Activated gamma-delta T cell treated with Interleukin-2 at 50 U/mL for 16 hours (primary cell): ENCODE results near the gene CD163L1.

ENCODE experiments used
- DNase-seq: peaks from one replicate; pipeline ENCODE4 v3.0.0-alpha.2; 2020

Gene CD163L1

DNA sequence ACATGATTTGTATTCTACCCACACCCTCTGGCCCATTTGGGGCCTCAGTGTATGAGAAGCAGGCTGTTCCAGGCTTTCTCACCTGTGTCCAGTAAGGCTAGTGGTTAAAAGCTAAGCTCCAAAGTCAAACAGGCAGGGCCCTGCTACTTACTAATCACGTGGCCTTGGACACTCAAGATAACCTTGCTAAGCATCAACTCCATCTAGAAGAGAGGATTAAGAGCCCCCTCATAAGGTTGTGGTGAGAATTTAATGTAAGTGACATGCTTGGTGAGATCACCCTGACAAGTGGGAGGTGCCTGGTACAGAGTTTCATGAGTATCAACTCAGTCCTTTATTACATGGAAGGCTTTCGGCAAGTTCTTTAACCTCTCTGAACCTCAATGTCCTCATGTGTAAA is 122.3 kb downstream of the CD163L1 start:
- no peak for DNase-seq

DNA sequence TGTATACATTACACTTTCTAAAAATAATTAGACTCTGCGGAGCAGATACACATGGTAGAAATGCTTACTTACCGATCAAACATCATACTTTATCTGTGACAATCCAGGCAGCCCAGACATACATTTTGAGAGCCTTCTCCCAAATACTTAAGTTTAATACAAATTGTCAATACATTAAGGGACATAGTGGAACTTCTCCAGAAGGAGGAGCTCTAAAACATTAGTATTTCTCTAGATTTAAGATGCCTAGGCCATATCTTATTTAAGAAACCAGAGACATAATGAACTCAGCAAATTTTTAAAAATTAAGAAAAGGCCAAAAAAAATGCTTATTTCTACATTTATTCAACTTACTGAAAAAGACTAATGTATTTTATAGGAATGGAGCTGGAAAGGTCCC is 124.0 kb downstream of the CD163L1 start:
- no peak for DNase-seq

DNA sequence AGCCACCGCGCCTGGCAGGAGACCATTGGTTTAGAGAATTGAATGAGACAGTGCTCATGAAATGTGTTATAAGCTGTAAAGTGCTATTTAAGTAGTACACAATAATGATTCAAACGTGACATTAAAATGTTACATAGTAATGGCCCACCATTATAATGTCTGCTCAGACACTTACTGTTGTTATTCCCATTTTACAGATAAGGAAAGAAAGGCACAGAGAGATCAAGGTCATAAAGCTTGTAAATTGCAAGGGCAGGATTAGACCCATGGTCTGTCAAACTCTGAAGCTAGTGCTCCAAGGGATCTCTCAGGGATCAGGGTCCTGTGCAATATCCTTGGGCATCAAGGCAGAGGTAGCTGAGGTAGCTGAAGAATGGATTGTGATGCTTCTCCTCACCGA is 133.9 kb downstream of the CD163L1 start:
- DNase-seq, result no peak
